GM10847 (cell line): ENCODE results near the gene TYMP.
A peak's percentile ranks its signal among the peaks of the same experiment; 100 is the strongest.

Experiments used
- POLR2A ChIP-seq: IDR thresholded peaks from 2 replicates; pipeline ENCODE4 v1.6.1; 2011; ENCODE audit not compliant: insufficient read length; ENCODE audit errors: extremely low read depth

Gene TYMP

GRCh38 chr22:50569041-50569459, 39.2 kb upstream of the TYMP start:
- no peak for TF ChIP-seq POLR2A

DNA sequence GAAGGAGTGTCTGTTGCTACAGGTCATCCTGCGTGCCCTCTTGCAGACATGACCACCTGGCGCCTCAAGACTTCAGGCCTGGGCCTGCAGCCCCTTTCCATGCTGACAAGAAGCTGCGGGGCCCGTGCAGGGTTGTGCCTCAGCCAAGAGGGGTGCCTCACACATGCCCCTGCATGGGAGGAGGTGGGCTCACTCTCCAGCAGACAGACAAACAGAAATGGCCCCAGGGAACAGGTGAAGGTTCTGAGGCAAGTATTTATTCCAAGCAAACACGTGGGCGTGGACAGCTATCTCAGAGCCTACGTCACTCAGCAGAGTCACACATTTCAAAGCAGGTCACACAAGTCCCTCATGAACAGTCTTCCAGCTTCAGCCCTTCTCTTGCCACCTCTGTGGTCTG, 38.8 kb upstream of the TYMP start:
- no peak for TF ChIP-seq POLR2A

- TF ChIP-seq POLR2A, result no peak
Observed at GRCh38 chr22:50567721-50568252, 38.0 kb upstream of the TYMP start.

DNA sequence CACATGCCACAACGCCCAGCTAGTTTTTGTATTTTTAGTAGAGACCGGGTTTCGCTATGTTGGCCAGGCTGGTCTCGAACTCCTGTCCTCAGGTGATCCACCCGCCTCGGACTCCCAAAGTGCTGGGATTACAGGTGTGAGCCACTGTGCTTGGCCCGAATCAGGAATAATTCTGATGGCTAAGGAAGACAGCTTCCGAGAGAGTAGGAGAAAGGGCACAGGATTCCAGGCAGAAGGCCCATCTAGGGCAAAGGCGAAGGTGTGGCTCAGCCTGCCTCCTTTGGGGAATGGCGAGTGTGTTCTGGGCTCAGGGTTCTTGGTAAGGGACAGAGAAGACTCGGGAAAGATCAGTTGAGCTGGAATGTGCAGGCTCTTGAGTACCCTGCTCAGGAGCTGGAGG, 34.5 kb upstream of the TYMP start:
- TF ChIP-seq POLR2A, result no peak

GRCh38 chr22:50563413-50564160, 33.8 kb upstream of the TYMP start:
- no peak for TF ChIP-seq POLR2A

- peak; percentile 62 for TF ChIP-seq POLR2A
Observed at GRCh38 chr22:50562523-50563412, 33.0 kb upstream of the TYMP start, which contains the start of gene SYCE3. SYCE3 (minus strand) TSS chr22:50562919; CDS start chr22:50556405, 6,514 bp downstream.

DNA sequence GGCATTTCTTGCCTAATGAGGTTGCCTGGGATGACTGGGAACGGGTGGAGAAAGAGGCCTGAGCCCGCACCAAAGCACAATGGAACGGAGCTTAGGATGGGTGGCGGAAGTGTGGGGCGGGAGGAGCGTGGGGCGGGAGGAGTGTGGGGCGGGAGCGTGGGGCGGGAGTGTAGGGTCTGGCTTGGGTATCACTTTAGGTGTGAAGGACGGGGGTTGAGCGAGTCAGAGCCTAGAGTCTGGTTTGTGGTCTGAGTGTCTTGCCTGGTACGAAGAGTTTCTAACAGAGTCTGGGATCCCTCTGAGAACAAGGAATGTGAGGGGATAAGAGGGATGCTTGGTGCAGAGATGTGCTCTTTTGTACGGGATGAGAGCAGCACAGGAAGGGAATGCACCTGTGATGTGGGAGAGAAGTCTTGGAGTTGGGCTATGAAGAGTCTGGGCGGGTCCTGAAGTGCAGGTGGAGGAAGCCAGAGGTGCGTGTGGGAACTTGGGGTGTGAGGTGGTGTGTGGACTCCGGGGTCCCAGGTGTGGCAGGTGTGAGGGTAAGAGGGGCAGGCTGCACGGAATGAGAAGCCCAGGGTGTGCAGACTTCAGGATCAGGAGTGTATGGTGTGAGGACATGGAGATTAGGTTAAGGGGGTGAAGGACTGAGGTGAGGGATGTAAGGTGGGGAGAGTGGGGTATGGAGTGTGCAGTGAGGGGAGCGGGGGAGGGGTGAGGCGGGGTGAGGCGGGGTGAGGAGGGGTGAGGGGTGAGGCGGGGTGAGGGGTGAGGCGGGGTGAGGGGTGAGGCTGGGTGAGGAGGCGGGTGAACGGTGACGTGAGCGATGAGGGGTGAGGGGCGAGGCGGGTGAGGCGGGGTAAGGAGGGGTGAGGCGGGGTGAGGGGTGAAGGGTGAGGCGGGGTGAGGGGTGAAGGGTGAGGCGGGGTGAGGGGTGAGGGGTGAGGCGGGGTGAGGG, 31.9 kb upstream of the TYMP start:
- TF ChIP-seq POLR2A, result no peak

- no peak for TF ChIP-seq POLR2A
Observed at GRCh38 chr22:50560034-50560433, 30.2 kb upstream of the TYMP start.

GRCh38 chr22:50556703-50557102, 26.9 kb upstream of the TYMP start:
- no peak for TF ChIP-seq POLR2A

DNA sequence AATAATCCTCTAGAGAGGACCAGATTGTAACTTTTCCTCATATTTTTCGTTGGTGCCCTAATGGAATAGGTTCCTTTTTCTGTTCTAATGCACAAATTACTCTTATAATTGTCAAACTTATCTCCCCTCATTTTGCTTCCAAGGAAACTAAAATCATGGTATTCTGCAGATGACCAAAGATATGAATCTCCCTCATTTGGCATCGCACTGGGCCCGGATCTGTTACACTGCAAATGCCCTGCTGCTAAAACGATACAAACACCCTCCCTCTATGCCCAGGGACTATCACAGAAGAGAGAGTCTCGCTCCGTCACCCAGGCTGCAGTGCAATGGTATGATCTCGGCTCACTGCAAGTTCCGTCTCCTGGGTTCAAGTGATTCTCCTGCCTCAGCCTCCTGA, 23.5 kb upstream of the TYMP start:
- no peak for TF ChIP-seq POLR2A

DNA sequence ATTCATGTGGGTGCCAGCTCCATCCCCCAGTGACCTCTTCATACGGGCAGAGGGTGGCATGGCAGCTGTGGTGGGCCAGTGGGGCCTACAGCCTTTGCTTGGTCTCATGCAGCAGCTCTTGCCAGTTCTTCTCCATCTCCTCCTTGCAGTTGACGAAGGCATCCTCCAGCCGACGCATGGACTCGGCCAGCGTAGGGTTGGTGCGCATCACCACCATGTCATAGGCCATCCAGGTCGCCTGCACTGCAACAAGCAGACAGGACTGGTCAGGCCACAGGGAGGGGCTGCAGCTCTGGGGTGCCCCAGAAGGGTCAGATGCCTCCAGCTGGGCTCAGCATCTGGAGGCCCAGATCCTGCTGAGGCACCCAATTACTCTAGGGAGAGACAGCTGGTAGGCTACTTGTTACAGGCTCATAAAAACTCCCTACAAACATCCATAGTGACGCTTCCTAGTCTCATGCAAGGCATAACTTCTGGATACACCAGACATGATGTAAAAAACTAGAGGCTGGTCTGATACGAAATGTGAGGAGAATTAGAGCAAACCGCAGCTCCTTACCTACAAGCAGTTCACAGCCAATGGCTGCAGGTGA, 21.4 kb upstream of the TYMP start:
- TF ChIP-seq POLR2A, result no peak

DNA sequence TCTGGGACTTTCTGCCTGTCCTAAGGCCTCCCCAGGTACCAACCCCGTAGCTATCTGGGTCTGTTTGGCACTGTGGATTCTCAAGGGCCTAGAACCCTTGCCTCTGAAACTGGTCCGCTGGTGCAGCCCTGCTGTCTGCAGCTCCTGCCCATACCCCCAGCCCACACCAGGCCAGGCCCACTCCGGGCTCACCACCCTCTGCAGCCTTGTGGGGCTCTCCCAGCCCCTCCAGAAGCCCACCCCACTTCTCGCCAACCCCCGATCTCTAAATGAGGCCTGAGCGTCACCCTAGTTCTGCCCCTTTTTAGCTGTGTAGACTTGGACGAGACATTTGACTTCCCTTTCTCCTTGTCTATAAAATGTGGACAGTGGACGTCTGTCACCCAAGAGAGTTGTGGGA, 20.6 kb upstream of the TYMP start:
- no peak for TF ChIP-seq POLR2A

DNA sequence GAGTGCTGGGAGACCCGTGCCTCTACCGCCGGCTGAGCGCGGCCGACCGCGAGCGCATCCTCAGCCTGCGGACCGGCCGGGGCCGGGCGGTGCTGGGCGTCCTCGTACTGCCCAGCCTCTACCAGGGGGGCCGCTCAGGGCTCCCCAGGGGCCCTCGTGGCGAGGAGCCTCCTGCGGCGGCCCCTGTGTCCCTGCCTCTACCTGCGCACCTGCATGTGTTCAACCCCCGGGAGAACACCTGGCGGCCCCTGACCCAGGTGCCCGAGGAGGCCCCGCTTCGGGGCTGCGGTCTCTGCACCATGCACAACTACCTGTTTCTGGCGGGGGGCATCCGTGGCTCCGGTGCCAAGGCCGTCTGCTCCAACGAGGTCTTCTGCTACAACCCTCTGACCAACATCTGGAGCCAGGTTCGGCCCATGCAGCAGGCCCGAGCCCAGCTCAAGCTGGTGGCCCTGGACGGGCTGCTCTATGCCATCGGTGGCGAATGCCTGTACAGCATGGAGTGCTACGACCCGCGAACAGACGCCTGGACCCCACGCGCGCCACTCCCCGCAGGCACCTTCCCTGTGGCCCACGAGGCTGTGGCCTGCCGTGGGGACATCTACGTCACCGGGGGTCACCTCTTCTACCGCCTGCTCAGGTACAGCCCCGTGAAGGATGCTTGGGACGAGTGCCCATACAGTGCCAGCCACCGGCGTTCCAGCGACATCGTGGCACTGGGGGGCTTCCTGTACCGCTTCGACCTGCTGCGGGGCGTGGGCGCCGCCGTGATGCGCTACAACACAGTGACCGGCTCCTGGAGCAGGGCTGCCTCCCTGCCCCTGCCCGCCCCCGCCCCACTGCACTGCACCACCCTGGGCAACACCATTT, 19.3 kb upstream of the TYMP start:
- TF ChIP-seq POLR2A, result no peak

GRCh38 chr22:50548040-50548920, 18.5 kb upstream of the TYMP start:
- TF ChIP-seq POLR2A, result no peak
